Left ventricle myocardium inferior (tissue), 1 donor: ENCODE results near the gene DNM3. TPM values are rescaled to one million over a fixed set of nuclear protein-coding genes. Genes with fewer than 3 reads are reported as not detected.

ENCODE experiments used
- DNase-seq: peaks from one replicate; pipeline ENCODE4 v3.0.0-alpha.2; 2020
- H3K27ac ChIP-seq: fragments of 200-600 bp; replicated peaks from 2 replicates; pipeline ENCODE4 v1.8.0; 2021
- H3K27me3 ChIP-seq: fragments of 200-600 bp; 2 replicates; pipeline ENCODE4 v1.8.0; 2021; ENCODE audit warnings: low read depth
- H3K36me3 ChIP-seq: fragments of 200-600 bp; 2 replicates; pipeline ENCODE4 v1.8.0; 2021
- H3K4me1 ChIP-seq: fragments of 200-600 bp; 2 replicates; pipeline ENCODE4 v1.8.0; 2021
- H3K4me3 ChIP-seq: fragments of 200-600 bp; 2 replicates; pipeline ENCODE4 v1.8.0; 2021; ENCODE audit warnings: mild to moderate bottlenecking, moderate library complexity
- H3K9me3 ChIP-seq: fragments of 200-600 bp; replicated peaks from 2 replicates; pipeline ENCODE4 v1.8.0; 2021
- CTCF ChIP-seq: fragments of 200-600 bp; IDR thresholded peaks from 2 replicates; pipeline ENCODE4 v1.8.0; 2021; ENCODE audit warnings: antibody characterized with exemption, mild to moderate bottlenecking, borderline replicate concordance
- intact Hi-C: fragments of 100-400 bp; cut with micrococcal nuclease; formaldehyde crosslinking; loops from one replicate; pipeline ENCODE4 v1.11.0; 2022
- total RNA-seq: library from RNA; stranded (reverse); fragmentation: NEBNext Ultra II Directional; extraction: Animal tissue kit (Norgen Biotek cat#: 25700); gene quantifications from one replicate; pipeline ENCODE4 v1.2.1, GENCODE V29; 2021
- donor health status: DM: no; HTN: yes; CAD: no; lungs with severe emphysema.

Gene DNM3
- total RNA-seq, 1 donor from 2014 or later, result 1.2 TPM

- no peaks in the 10 kb centered on the region for H3K9me3 ChIP-seq
- no peaks in the 10 kb centered on the region for H3K27me3 ChIP-seq
- H3K36me3 ChIP-seq, result no peaks in the 10 kb centered on the region
- H3K27ac ChIP-seq, result no peak overlapping the region
- peaks cover 27% of the 10 kb centered on the region for H3K4me1 ChIP-seq
- H3K4me3 ChIP-seq, result no peak overlapping the region
- no peak for TF ChIP-seq CTCF
- intact Hi-C loops, result no loop called here
- DNase-seq, result no peak
Observed at GRCh38 chr1:171807556-171807955, 33.7 kb upstream of the DNM3 start.

GRCh38 chr1:171809834-171810233 lies 31.5 kb upstream of the DNM3 start:
- H3K36me3 ChIP-seq, result no peaks in the 10 kb centered on the region
- peaks cover 8% of the 10 kb centered on the region for H3K4me1 ChIP-seq
- no peaks in the 10 kb centered on the region for H3K9me3 ChIP-seq
- intact Hi-C loops, result no loop called here
- no peak for TF ChIP-seq CTCF
- no peak for DNase-seq
- H3K4me3 ChIP-seq, result no peak overlapping the region
- no peak overlapping the region for H3K27ac ChIP-seq
- H3K27me3 ChIP-seq, result no peaks in the 10 kb centered on the region

- no peak for TF ChIP-seq CTCF
- no peaks in the 10 kb centered on the region for H3K36me3 ChIP-seq
- H3K9me3 ChIP-seq, result no peaks in the 10 kb centered on the region
- H3K27me3 ChIP-seq, result no peaks in the 10 kb centered on the region
- intact Hi-C loops, result no loop called here
- no peak overlapping the region for H3K27ac ChIP-seq
- H3K4me3 ChIP-seq, result no peak overlapping the region
- no peak for DNase-seq
- no peaks in the 10 kb centered on the region for H3K4me1 ChIP-seq
Observed at GRCh38 chr1:171811672-171812071, 29.6 kb upstream of the DNM3 start.

GRCh38 chr1:171814692-171815091 lies 26.6 kb upstream of the DNM3 start:
- intact Hi-C loops, result no loop called here
- H3K27me3 ChIP-seq, result no peaks in the 10 kb centered on the region
- DNase-seq, result no peak
- H3K4me1 ChIP-seq, result no peaks in the 10 kb centered on the region
- H3K4me3 ChIP-seq, result no peak overlapping the region
- H3K9me3 ChIP-seq, result no peaks in the 10 kb centered on the region
- no peak for TF ChIP-seq CTCF
- H3K27ac ChIP-seq, result no peak overlapping the region
- H3K36me3 ChIP-seq, result no peaks in the 10 kb centered on the region

GRCh38 chr1:171816300-171816901 lies 24.9 kb upstream of the DNM3 start:
- DNase-seq, result no peak
- H3K27ac ChIP-seq, result no peak overlapping the region
- H3K4me3 ChIP-seq, result no peak overlapping the region
- H3K4me1 ChIP-seq, result no peaks in the 10 kb centered on the region
- TF ChIP-seq CTCF, result no peak
- no peaks in the 10 kb centered on the region for H3K27me3 ChIP-seq
- H3K9me3 ChIP-seq, result no peaks in the 10 kb centered on the region
- no peaks in the 10 kb centered on the region for H3K36me3 ChIP-seq
- intact Hi-C loops, result no loop called here
